DND-41 (cell line): ENCODE measurements around the gene CWH43.

ENCODE experiments used
- CTCF ChIP-seq: IDR thresholded peaks from 2 replicates; pipeline ENCODE4 v1.5.1; 2012; ENCODE audit warnings: borderline replicate concordance, low read length, moderate library complexity, mild to moderate bottlenecking; ENCODE audit not compliant: poor library complexity, severe bottlenecking; ENCODE audit errors: extremely low read depth
- EZH2 ChIP-seq: IDR thresholded peaks from 3 replicates; pipeline ENCODE4 v1.6.1; 2012; ENCODE audit warnings: borderline replicate concordance, low read depth, mild to moderate bottlenecking, moderate library complexity, low read length, inconsistent platforms; ENCODE audit not compliant: severe bottlenecking

- TF ChIP-seq CTCF (peak; percentile 76), EZH2 (no peak)
Observed at GRCh38 chr4:49032440-49033161, 46.5 kb downstream of the CWH43 start.
